ENCODE results near the gene ARL14. TPM values are rescaled to one million over a fixed set of nuclear protein-coding genes. Genes with fewer than 3 reads are reported as not detected.

Gene ARL14
- total RNA-seq, 2 donors from 2014 or later, result 0.85 TPM; not detected in 1

DNA sequence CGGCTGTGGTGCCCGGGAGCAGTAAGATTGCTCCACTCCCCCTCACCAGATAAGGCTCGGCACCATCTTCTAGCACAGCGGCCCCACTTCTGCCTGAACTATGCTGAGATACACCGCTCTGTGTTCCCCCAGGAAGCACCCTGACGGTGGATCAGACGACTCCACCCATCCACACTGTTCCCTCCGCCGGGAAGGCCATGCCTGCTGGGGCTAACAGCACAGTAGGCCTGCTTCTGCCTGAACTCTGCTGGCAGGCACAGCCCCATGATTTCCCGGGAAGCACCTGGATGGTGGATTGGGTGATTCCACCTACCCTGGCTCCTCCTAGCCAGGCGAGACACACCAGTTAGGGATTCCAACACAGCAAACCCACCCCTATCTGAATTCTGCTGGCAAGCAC, 42.8 kb downstream of the ARL14 start:
- H3K27ac ChIP-seq, result no peak overlapping the region
- TF ChIP-seq, protein P1, sequence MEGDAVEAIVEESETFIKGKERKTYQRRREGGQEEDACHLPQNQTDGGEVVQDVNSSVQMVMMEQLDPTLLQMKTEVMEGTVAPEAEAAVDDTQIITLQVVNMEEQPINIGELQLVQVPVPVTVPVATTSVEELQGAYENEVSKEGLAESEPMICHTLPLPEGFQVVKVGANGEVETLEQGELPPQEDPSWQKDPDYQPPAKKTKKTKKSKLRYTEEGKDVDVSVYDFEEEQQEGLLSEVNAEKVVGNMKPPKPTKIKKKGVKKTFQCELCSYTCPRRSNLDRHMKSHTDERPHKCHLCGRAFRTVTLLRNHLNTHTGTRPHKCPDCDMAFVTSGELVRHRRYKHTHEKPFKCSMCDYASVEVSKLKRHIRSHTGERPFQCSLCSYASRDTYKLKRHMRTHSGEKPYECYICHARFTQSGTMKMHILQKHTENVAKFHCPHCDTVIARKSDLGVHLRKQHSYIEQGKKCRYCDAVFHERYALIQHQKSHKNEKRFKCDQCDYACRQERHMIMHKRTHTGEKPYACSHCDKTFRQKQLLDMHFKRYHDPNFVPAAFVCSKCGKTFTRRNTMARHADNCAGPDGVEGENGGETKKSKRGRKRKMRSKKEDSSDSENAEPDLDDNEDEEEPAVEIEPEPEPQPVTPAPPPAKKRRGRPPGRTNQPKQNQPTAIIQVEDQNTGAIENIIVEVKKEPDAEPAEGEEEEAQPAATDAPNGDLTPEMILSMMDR (IDR thresholded peaks at IDR 0.05), result no peak
- no peaks in the 10 kb centered on the region for H3K36me3 ChIP-seq
- no peaks in the 10 kb centered on the region for H3K27me3 ChIP-seq (replicated peaks; ENCODE audit: insufficient read depth)
- peaks cover 4% of the 10 kb centered on the region for H3K9me3 ChIP-seq
- no peak overlapping the region for H3K4me3 ChIP-seq
- DNase-seq (ENCODE audit: low spot score), result no peak
- H3K4me1 ChIP-seq (ENCODE audit: control insufficient read depth in 1 of 2, low read depth in 2 of 2), result no peaks in the 10 kb centered on the region
- ATAC-seq (ENCODE audit: insufficient number of reproducible peaks, low FRiP score, low read depth), result no peak

GRCh38 chr3:160720123-160720746, 43.3 kb downstream of the ARL14 start:
- no peak for DNase-seq (ENCODE audit: low spot score)
- Histone ChIP-seq H3K4me3 (no peak overlapping the region), H3K4me1 (ENCODE audit: control insufficient read depth in 1 of 2, low read depth in 2 of 2) (no peaks in the 10 kb centered on the region), H3K36me3 (no peaks in the 10 kb centered on the region), H3K9me3 (peaks cover 4% of the 10 kb centered on the region), H3K27me3 (replicated peaks; ENCODE audit: insufficient read depth) (no peaks in the 10 kb centered on the region), H3K27ac (no peak overlapping the region)
- TF ChIP-seq, protein P1 (IDR thresholded peaks at IDR 0.05), result no peak
- no peak for ATAC-seq (ENCODE audit: insufficient number of reproducible peaks, low FRiP score, low read depth)

DNA sequence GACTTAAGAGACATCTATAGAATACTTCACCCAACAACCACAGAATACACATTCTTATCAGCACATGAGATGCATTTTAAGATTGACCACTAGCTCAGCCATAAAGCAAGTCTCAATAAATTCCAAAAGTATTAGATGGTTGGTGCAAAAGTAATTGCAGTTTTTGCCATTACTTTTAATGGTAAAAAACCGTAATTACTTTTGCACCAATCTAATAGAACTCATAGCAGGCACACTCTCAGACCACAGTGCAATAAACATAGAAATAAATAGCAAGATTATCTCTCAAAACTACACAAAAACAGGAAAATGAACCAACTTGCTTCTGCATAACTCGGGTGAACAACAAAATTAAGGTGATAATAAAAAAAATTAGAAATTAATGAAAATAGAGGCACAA, 45.4 kb downstream of the ARL14 start:
- no peak for ATAC-seq (ENCODE audit: insufficient number of reproducible peaks, low FRiP score, low read depth)
- TF ChIP-seq, protein P1 (IDR thresholded peaks at IDR 0.05), result no peak
- Histone ChIP-seq H3K27ac (no peak overlapping the region), H3K4me1 (ENCODE audit: control insufficient read depth in 1 of 2, low read depth in 2 of 2) (no peaks in the 10 kb centered on the region), H3K36me3 (no peaks in the 10 kb centered on the region), H3K9me3 (peaks cover 4% of the 10 kb centered on the region), H3K27me3 (replicated peaks; ENCODE audit: insufficient read depth) (no peaks in the 10 kb centered on the region), H3K4me3 (no peak overlapping the region)
- DNase-seq (ENCODE audit: low spot score), result no peak

DNA sequence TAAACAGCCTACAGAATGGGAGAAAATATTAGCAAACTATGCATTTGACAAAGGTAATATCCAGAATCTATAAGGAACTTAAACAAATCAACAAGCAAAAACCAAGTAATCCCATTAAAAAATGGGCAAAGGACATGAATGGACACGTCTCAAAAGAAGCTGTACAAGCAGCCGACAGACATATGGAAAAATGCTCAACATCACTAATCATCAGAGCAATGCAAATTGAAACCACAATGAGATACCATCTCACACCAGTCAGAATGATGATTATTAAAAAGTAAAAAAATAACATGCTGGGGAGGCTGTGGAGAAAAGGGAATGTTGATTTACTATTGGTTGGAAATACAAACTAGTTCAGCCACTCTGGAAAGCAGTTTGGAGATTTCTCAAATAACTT, 48.4 kb downstream of the ARL14 start:
- no peak overlapping the region for H3K4me3 ChIP-seq
- no peak overlapping the region for H3K27ac ChIP-seq
- TF ChIP-seq, protein P1 (IDR thresholded peaks at IDR 0.05), result no peak
- H3K36me3 ChIP-seq, result no peaks in the 10 kb centered on the region
- ATAC-seq (ENCODE audit: insufficient number of reproducible peaks, low FRiP score, low read depth), result no peak
- DNase-seq (ENCODE audit: low spot score), result no peak
- H3K27me3 ChIP-seq (replicated peaks; ENCODE audit: insufficient read depth), result no peaks in the 10 kb centered on the region
- peaks cover 4% of the 10 kb centered on the region for H3K9me3 ChIP-seq
- H3K4me1 ChIP-seq (ENCODE audit: control insufficient read depth in 1 of 2, low read depth in 2 of 2), result no peaks in the 10 kb centered on the region

Other genes starting within 250 kb of the ARL14 start
- 1 to 10 TPM; 4.1 to 5.3 TPM for gene TRIM59, start 227.4 kb upstream of the ARL14 start, total RNA-seq
- gene KPNA4, start 111.6 kb upstream of the ARL14 start, total RNA-seq, result 10 to 100 TPM; 24.2 to 58.1 TPM
- gene PPM1L, start 79.1 kb downstream of the ARL14 start, total RNA-seq, result 10 to 100 TPM; 13.3 to 25.3 TPM

All from thoracic aorta (tissue), 2 donors.